GM21786 (cell line): ENCODE data around the gene RHOT2.
A peak's percentile ranks its signal among the peaks of the same experiment; 100 is the strongest.

Experiments used
- ATAC-seq: cut with Tn5 transposase; IDR thresholded peaks from one replicate; pipeline ENCODE4 v1.9.1; 2021; ENCODE audit not compliant: unreplicated experiment

RHOT2 gene

GRCh38 chr16:669666-670065 lies 1.7 kb downstream of the RHOT2 start:
- ATAC-seq: no peak

GRCh38 chr16:670485-671352 lies 2.8 kb downstream of the RHOT2 start:
- no peak for ATAC-seq

- ATAC-seq: no peak
These were observed 3.6 kb downstream of the RHOT2 start for GRCh38 chr16:671353-672131.

GRCh38 chr16:672371-672770 lies 4.4 kb downstream of the RHOT2 start:
- ATAC-seq: no peak

DNA sequence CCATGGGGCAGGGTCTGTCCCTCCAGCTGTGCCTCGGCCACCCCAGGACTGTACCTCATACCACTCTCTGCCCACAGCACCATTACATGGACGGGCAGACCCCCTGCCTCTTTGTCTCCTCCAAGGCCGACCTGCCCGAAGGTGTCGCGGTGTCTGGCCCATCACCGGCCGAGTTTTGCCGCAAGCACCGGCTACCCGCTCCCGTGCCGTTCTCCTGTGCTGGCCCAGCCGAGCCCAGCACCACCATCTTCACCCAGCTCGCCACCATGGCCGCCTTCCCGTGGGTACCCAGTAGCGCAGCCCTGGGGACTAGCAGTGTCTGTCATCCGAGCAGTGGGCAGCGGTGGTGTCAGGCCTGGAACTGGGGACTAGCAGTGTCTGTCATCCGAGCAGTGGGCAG lies 4.9 kb downstream of the RHOT2 start:
- ATAC-seq: no peak

DNA sequence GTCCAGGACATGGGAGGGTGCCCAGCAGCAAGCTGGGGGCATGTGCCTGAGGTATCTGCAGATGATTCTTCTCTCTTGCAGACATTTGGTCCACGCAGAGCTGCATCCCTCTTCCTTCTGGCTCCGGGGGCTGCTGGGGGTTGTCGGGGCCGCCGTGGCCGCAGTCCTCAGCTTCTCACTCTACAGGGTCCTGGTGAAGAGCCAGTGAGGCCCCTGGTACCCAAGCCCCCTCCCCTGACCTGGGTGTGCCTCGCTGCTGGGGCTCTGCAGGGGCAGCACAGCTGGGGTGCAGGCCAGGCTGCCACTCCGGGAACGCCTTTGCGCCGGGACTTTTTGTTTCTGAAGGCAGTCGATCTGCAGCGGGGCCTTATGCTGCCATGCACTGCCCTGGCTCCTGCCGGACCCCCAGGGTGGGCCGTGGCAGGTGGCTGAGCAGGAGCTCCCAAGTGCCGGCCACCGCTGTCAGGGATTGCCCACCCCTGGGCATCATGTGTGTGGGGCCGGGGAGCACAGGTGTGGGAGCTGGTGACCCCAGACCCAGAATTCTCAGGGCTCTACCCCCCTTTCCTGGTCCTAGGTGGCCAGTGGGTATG lies 5.6 kb downstream of the RHOT2 start:
- no peak for ATAC-seq

DNA sequence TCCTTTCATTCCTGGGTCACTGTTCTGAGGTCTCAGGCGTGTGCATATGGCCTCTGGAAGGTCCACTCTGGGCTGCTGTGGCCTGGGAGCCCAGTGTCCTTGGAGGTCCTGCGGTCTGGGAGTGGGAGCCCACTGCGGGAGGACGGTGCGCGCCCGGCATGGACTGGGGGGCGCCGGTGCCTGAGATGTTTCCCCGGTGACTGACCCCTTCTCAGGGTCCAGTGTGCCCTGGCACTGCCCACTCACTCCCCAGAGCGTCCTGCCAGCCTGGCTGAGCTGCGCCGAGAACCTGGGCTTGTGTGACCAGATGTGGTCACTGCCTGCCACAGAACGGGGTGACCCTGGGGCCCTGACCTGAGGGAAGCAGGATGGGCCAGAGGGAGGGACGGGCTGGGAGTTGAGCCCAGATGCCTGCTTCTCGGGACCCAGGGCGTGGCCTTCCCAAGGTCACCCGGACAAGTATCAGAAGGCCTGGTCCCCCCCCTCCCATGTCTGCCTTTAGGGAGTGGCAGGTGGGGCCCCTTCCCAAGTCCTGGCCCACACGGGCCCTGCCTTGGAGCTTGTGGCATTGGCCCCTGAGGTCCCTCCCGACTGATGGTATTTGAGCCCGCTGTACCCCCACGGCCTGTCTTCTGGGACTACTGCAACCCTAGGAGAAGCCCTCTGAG lies 6.4 kb downstream of the RHOT2 start:
- ATAC-seq: no peak

DNA sequence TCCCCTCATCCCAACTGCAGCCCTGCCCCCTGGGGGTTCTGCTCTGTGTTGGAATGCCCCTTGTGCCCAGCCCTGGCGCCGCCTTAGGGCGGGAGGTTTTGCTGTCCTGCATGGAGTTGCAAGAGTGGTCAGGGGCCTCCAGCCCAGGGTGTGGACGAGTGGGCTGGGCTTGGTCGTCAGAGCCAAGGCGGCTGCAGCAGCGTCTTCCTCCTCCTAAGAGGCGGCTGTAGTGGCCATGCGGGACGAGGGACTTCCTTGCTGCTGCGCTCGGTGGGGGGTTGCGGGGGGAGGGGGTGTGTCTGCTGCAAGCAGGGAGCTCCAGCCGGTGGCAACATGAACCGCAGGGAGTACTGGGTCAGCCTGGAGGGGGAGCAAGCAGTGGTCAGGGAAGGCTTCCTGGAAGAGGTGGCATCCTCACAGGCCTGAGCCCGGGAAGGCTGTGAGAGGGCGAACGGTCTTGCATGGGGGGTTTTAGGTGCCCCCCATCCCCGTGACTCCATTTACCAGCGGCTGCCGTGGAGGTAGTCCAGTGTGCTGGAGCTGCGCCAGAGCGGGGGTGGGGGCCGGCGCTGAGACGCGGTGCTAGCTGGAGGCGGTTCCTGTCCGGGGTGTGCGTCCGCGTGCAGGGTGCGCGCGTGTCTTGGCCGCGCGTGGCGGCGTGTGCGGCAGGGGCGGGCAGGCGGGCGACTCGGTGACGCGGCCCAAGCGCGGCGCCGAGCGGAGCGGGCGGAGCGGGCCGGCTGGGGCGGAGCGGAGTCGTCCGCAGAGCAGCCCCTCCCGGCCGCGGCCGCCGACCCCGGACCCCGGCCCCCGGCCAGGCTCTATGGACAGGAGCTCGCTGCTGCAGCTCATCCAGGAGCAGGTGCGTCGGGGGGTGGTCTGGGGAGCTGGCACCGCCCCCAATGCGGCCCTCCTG lies 7.3 kb downstream of the RHOT2 start, which contains the start of gene RHBDL1:
RHBDL1 (plus strand) TSS at position 704 of the 916 bp plus-strand sequence; CDS start at position 824, 120 bp downstream.
- ATAC-seq: no peak

DNA sequence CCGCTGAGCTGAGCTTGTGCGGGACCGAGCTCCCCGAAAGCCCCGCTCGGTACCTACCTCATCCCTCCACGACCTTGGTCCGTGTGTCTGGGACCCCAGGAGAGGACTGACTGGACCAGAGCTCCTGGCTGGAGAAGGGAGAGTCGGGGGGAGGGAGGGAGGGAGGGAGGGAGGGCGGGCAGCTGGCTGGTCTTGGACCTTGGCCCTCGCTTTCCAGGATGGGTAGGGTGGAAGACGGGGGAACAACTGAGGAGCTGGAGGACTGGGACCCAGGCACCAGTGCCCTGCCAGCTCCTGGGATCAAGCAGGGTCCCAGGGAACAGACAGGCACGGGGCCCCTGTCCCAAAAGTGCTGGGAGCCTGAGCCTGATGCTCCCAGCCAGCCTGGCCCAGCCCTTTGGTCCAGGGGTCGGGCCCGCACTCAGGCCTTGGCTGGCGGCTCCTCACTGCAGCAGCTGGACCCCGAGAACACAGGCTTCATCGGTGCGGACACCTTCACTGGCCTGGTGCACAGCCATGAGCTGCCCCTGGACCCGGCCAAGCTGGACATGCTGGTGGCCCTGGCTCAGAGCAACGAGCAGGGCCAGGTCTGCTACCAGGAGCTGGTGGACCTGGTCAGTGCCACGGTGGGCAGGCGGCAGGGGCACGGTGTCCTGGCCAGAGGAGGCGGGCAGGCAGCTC lies 8.1 kb downstream of the RHOT2 start:
- ATAC-seq: no peak

DNA sequence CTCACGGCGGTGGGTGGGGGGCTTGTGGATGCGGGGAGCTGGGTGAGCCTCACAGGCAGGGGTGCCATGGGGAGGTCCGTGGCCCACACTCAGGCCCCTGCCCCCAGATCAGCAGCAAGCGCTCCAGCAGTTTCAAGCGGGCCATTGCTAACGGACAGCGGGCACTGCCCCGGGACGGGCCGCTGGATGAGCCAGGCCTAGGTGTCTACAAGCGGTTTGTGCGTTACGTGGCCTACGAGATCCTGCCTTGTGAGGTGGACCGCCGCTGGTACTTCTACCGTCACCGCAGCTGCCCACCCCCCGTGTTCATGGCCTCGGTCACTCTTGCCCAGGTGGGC lies 8.6 kb downstream of the RHOT2 start:
- no peak for ATAC-seq

DNA sequence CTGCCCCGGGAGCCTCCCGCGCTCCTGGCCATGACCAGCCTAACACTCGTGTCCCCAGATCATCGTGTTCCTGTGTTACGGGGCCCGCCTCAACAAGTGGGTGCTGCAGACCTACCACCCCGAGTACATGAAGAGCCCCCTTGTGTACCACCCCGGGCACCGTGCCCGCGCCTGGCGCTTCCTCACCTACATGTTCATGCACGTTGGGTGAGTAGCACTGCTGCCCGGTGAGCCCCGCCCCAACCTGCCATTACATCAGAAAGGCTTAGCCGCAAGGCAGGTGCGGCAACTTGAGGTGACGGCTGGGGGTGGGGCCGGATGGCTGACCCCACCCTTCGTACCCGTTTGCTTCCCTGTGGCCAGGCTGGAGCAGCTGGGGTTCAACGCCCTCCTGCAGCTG lies 9.0 kb downstream of the RHOT2 start:
- ATAC-seq: no peak

DNA sequence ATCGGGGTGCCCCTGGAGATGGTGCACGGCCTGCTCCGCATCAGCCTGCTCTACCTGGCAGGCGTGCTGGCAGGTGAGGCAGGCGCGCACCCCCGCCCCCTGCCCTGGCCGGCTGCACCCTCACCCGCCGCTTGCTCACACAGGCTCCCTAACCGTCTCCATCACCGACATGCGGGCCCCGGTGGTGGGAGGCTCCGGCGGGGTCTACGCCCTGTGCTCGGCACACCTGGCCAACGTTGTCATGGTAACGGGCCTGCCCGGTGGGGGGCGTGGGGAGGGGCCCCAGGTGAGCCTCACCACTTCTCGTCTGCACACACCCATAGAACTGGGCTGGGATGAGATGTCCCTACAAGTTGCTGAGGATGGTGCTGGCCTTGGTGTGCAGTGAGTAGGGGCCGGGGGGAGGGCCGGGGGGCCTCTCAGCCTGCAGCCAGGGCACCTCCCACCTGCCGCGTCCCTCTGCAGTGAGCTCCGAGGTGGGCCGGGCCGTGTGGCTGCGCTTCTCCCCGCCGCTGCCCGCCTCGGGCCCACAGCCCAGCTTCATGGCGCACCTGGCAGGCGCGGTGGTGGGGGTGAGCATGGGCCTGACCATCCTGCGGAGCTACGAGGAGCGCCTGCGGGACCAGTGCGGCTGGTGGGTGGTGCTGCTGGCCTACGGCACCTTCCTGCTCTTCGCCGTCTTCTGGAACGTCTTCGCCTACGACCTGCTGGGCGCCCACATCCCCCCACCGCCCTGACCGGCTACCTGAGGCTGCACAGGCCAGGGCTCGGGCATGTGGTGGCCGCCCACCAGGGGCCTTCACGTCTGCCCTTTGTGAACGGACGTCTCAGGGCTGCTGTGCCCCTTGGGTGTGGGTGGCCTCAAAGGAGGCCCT lies 9.6 kb downstream of the RHOT2 start:
- no peak for ATAC-seq

DNA sequence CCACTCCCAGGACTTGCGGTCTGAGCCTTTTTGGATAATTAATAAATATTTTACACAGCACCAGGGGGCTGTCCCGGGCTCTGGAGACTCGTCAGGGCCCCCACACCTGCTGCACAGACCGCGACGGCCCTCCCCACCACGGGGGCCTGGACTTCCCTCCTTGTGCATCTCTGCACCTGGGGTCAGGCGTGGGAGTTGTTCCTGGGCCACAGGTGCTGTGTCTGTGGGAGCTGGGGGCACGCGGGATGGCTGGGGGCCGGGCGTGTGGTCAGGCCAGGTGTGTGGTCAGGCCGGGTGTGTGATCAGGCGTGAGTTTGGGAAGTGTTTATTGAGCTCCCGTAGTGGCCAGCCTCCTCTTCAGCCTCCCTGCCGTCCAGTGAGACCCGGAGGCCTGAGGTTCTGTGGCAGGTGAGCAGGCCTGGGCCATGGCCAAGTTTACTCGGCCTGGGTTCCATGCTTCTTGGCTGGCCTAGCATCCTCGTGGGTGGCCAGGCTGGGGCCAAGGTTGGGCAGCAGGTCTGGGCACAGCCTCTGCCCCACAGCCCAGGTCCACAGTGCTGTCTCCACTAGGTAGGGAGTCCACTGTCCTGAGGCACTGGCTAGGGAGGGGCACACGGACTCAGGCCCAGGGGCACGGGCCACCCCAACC lies 10.4 kb downstream of the RHOT2 start:
- ATAC-seq: no peak

DNA sequence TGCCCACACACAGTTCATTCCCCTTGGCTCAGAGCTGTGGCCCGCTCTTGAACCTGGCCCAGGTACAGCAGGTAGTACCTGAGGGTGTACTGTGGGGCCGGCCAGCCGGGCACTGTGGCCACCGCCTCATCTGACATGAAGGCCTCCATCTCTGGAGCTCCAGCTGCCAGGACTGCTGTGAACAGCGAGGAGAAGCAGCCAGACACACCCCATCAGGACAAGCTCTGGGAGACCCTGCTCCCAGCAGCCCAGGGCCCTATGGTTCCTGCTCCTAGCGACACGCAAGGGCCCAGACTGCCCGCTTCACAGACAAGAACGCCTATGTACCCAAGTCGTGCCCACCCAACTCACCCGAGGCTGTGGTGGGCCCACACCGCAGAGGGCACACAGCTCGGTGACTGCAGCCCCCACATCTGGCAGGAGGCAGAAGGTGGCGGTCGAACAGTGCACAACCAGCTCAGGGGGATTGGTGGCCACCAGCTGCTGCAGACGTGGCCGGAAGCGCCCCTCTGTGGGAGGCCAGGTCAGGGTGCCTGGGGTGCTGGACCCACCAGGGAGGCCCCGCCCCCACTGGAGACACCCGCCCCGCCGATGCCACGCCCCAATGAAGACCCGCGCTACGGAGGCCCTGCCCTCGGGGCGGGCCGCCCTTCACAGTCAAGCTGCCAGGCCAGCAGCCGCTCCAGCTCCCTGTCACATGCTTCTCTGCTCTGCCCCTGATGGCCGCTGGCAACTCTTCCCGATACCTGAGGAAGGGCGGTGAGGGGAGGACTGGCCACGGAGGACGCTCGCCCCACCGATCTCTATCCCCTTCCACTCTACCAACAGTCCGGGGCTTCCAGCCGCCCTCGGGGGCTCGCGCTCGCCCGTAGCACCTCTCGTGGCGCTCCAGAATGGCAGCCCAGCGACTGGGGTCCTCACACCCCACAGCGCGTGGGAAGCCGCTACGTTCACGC lies 11.2 kb downstream of the RHOT2 start:
- no peak for ATAC-seq

- ATAC-seq: peak; percentile 37
These were observed 12.1 kb downstream of the RHOT2 start, which contains the start of gene STUB1 for GRCh38 chr16:679814-680624. STUB1 (plus strand) TSS chr16:680410; CDS start chr16:680526, 116 bp downstream.

DNA sequence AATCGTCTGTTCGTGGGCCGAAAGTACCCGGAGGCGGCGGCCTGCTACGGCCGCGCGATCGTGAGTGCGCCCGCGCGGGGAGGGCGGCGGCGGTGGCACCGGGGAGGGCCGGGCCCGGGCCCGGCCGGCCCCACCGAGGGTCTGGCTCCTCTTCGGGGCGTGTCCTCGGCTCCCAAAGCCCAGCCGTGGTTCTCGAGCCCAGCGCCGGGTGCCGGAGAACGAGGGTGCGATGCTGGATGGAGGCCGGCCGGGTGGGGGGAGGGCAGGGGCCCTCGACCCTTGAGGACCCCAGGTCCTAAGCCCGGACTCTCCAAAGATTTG lies 12.7 kb downstream of the RHOT2 start:
- peak; percentile 4 for ATAC-seq
